ENCODE results near the gene SIRPA.

SIRPA gene

DNA sequence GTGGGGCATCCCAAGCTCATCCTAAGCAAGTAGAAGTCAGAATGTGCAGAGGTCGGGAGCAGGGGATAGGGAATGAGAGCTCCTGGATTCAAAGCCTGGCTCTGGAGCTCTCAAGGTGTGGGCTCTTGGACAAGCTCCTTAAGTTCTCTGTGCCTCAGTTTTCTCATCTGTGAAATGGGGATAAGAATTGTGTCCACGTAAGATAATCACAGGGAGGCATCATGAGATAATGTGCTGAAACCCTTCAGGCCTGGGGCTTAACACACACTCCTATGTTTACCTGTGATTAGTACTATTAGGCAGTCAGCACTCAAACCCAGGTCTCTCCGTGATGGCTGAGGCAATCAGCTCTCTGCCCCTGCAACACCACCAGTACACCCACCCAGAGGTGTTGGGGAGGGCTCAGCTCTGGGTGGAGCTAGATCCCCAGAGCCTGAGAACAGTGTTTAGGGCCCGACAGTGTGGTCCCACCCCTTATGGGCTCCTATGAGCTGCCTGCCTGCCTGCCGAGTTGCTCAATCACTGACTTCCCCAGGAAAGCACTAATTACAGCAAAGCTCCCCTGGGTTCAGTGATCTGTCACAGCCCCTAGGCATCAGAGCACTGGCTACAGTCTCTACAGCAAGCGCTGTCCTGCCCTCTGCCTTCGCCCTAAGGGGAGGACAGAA is 6.3 kb upstream of the SIRPA start:
- DNase-seq (ENCODE audit: low spot score), result no peak

DNA sequence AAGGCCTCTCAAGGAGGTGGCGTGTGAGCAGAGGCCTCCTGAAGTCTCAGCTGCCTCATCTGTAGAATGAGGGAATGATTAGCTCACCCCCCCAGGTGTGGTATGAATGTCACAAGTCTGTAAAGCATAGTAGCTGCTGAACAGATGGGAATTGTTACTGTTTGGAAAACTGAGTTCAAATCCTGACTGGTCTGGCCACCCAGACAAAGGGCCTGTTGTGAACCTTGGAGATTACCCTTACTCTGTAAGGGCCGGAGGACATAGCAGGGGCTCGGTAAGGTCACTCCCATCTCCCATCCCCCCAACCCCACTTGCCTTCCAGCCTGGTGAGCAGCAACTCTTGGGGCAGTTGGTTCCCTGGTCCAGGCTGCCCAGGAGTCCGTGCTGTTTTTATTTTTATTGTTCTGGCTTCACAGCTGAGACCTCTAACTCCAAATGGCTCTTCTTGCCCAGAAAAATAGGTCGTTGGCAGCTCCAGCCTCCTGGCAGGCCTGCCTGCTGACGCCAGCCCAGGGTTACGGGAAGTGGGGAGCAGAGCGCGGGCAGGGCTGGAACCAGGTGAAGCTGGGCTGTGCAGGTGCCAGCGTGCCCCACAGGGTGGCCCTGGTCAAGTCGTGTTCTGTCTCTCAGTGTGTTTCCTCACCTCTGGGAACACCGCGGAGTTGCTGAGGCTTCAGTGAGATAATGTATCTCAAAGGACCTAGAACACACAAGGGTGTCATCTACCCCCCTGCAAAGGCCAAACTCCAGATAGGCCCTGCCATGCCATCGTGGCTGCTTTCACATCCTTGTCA is 4.5 kb upstream of the SIRPA start:
- peak; percentile 79 for DNase-seq (ENCODE audit: low spot score)

DNA sequence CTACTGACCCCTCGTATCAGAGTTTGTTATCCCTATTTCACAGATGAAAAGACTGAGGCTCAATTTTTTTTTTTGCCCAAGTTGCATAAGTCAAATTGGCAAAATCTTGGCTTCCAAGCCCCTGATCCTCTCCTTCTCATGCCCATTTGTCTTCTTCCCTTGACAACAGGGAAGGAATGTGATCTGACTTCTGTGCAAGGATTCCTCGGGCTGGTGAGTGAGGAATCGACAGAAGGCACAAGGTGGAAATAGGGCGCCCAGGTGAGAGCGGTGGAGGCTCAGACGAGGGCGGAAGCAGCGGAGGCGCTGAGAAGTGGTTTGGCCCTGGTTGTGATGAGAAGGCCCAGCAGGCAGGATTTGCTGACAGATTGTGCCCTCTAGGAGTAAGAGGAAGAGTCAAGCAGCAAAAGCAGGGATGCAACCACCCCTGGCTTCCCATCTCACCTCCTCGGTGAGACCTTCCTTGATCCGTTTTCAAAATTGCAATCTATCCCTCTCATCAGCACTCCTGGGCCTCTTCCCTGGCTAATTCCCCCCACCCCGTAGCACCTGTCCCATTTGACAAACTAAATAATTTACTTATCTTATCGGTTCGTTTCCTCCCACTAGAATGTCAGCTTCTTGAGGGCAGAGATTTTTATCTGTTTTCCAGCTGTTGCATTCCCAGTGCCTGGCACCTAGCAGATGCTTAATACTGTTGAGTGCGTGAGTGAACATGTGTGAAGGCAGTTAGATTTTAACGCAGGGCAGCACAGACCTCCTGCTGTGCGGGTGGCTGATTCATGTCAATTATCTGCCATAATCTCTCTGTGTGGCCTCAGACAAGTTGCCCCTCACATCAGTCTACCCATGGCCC is 3.7 kb upstream of the SIRPA start:
- DNase-seq (ENCODE audit: low spot score), result no peak

DNA sequence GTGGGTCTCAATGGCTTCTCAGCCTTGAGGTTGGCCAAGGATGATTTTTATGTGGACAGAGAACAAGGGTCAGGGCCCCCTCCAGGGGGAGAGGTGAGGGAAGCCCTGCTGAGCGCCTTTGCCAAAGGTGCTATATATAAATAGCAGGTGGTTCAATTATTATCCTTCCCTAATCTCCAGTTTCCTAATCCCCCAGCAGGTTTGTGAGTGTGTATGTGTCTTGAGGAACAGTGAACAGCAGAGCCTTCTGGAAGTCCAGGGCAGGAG is 3.2 kb upstream of the SIRPA start:
- DNase-seq (ENCODE audit: low spot score), result no peak

DNA sequence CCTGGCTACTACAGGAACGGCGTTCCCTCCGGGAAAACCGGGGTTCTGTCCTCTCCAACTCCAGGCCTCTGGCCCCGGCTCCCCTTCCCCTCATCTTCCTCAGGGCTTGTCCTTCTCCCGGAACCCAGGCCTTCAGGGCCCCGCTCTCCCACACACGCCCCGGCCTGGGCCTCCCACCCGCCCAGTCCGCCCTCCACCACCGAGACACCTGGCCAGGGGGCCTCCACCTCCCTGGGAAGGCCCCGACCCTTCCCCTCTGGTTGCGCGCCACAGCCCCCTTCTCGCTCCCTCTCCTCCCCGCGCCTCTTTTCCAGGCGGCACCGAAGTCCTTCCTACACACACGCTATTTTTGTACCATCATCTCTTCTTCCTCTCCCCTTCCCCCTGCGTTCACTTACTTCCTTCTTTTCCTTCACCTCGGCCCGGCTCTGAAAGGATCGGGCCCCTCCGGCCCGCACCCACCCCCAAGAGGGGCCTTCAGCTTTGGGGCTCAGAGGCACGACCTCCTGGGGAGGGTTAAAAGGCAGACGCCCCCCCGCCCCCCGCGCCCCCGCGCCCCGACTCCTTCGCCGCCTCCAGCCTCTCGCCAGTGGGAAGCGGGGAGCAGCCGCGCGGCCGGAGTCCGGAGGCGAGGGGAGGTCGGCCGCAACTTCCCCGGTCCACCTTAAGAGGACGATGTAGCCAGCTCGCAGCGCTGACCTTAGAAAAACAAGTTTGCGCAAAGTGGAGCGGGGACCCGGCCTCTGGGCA is 1.3 kb upstream of the SIRPA start:
- no peak for DNase-seq (ENCODE audit: low spot score)

DNA sequence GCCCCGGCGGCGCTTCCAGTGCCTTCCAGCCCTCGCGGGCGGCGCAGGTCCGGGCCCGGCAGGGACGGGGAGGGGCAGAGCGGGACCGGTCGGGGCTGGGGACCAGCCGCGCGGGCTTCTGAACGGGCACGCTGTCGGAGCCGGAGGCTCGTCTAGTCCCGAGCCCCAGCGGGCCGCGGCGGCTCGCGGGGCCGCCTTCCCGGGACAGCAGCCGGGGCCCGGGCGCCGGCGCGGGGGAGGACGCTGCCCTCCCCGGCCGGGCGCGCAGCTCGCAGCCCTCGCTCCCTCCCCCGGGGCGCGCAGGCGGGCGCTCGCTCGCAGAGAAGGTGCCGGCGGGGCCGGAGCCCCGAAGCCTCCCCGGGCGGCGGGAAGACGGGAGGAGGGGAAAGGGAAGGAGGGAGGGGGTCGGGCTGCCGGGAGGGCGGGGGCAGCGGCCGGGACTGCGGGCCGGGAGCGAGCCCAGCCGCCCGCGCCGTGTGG is 696 bp upstream of the SIRPA start:
- DNase-seq (ENCODE audit: low spot score), result no peak

DNA sequence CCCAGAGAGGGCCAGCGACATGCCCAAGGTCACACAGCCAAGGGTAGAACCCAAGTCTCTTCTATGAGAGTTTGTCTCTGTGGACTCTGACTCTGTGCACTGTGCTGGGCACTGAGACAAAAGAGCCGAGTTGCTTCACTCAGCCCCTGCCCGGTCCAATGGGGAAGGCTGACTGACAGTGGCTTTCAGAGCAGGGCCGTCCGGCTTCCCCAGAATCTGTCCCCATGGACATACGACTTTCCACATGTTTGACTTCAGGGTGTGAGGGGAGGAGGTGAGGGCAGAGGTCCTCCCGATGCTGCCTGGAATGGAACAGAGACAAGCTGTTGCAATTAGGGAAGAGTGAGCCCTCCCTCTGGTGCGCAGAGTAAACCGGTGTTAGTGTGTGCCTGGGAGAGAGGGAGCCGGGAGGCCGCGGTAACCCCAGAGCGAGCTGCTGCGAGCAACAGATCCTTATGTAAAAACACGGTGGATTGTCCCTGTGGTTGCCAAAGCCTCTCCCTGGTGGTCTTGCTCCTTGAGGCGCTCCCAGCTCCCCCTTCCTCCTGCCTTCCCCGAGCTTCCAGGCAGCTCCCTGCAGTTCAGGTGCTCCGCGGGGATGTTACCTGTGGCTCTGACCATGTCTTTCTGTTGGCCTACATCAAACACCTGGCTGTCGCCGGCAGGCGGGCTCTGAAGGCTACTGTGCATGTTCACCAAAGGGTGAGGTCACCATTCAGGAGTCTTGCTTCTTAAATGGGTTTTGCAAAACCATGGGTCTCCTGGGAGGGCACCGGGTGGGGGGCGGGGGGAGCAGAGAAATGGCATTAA is 672 bp downstream of the SIRPA start:
- no peak for DNase-seq (ENCODE audit: low spot score)

DNA sequence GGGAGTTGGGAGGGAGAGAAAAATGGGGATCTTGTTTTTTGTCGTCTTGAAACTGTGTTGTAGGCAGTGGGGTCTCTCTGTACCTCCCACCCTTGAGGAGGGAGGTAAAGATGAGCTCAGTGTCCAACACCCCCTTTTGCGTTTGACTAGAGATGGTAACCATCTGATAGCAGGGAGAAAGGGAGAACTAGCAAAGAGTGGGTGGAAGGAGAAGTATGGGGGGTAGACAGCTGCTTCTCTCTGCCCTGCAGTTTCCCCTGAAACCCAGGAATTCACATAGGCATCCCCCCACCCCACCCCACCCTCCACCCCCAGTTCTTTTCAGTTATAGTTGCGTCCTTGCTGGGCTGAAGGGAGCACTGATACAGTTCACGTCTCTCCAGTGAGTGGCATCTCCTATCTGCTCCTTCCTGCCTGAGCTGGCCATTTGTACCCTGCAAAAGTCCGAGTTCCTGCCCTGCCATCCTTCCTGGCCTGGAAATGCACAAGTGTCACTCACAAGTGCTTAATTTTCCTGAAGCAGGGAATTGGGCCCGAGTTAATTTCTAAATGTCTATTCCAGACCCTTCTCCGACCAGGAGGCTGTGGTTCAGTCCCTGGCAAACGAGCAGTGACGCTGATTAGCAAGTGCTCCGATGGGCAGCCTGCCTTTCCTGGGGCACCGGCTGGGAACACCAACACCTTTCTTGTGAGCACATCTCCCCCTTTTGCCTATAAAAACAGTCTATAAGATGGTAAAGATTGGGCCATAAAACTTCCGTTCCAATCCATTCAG is 1.5 kb downstream of the SIRPA start:
- DNase-seq (ENCODE audit: low spot score), result no peak

DNA sequence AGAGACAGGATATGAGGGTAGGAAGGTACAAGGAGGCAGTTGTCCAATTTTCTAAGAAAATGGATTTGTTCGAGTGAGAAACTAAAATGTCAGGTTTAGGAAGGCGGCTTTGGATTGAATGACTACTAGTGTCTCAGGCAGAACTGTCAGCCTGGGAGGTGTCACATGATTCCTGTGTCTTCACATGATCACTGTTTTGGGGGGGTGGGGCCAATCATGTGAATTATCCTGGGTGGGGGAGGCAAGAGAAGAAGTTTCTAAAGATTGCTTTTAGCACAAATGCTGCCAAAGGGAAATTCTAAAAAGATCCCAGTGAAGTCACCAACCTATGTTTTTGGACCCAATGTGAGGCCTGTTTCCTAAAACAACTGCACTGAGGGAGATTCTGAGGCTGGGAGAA is 2.3 kb downstream of the SIRPA start:
- peak; percentile 96 for DNase-seq (ENCODE audit: low spot score)

DNA sequence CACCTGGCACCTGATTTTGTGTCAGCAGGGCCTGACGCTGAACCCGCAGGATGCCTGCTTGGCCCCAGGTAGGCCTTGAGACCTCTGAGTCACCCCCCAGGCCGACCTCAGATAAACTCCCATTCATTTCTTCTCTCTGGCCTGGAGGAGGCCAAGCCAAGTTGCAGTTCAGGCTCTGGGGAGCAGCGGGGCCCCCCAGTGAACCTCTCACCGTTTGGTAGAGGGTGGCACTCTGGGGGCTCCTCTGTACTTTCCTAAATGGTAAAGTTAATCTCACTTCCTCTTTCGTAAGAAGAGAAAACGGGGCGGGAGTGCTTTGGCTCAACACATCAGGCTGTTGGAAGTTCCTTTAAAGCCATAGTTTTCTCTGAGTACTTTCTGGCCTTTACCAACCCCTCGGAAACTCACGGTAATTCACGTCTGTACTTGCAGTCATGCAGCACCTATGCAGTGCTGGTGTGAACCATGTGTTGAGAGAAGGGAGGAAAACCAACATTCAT is 2.8 kb downstream of the SIRPA start:
- no peak for DNase-seq (ENCODE audit: low spot score)

DNA sequence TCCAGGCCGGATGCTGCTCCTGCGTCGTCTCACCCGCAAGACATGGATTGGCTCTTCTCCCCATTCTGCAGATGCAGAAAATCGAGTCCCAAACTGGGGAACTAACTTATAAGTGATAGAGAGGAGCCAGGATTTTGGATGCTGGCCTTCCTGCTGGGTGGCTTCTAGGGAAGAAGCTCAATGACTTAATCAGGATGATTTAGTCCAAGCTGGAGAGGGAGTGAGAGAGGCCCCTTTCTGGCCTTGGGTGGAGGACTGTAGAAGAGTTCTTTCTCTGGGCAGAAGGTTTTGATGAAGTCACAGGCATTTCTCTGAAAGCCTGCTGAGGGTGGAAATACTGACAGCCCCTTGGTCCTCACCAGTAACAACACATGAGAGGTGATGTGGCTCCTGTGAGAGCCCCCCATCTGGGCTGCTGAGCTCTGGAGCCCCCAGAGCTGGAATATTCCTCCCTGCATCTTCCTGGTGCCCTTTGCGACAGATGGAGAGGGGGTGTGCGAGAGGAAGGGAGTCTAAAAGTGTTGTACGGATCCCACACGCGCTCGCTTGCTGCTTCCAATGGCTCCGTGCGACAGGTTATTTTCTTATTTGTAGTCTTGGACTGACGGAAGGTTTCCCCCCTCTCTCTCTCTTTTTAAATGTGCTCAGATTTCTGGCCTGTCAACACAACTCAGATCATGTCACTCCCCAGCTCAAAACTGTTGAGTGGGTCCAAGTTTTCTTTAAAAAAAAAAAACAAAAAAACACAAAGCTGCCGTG is 3.5 kb downstream of the SIRPA start:
- DNase-seq (ENCODE audit: low spot score), result no peak

DNA sequence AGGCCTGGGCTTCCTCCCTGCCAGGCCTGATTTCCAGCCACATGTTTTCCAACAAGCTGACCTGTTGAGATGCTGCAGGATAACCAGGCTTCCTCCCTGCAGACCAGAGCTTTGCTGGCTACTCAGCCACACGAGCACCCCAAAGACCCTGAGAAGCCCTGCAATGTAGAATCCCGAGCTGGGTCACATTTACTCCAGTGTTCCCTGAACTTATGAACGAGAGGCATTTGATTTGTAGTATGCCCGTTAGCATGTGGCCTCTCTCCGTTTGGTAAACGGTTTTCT is 4.0 kb downstream of the SIRPA start:
- DNase-seq (ENCODE audit: low spot score), result no peak

DNA sequence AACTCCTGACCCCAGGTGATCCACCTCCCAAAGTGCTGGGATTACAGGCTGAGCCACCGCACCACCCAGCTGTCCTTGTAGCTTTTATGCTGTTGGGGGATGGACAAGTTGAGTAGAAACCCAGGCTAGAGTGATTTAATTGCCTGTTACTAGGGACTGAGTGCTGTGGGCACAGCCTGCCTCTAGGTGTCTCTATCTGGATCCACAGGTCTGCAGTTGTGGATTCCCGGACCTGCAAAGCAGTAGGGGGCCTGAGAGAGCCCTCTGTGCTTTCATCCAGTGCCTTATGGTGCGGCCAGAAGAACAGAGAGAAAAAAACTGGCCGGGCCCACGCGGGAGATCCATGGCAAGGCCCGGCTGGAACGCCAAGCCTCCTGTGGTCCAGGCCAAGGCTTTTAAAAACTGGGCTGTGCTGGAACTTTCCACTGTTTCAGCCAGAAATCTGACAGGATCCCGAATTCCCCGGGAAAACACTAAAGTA is 5.2 kb downstream of the SIRPA start:
- DNase-seq (ENCODE audit: low spot score), result peak; percentile 65

DNA sequence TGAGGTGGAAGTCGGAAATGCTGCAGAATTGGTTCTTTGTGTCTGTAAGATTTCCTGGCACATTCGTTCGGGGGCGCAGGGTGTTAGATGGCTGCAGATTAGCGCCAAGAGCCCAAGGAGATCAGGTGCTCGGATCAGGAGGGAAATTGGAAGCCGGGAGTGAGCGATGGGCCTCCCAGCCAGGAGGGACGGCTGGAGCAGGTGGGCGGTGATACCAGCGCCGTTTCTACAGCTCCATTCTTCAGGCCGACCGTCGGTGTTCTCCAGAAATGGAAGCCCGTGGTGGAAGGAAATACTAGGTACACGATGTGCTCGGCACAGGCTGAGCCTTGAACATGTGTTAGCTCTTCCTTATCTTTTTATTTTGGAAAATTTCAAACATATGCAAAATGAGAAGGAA is 6.5 kb downstream of the SIRPA start:
- DNase-seq (ENCODE audit: low spot score), result no peak

DNA sequence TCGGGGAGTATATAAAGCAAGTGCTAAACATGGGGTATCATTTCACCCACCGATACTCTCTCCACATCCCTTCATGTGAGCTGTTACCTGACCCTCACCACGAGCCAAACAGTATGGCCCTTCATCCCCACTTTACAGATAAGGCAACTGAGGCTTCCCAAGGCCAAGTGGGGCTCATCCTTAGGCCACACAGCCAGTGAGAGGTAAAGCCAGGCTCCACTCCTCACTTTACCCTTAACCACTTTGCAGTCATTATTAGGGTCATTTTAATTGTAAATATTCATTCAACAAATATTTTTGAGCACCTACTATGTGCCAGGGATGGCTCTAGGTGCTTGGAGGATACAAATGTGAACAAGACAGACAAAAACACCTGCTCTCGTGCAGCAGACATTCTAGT is 7.0 kb downstream of the SIRPA start:
- DNase-seq (ENCODE audit: low spot score), result no peak

DNA sequence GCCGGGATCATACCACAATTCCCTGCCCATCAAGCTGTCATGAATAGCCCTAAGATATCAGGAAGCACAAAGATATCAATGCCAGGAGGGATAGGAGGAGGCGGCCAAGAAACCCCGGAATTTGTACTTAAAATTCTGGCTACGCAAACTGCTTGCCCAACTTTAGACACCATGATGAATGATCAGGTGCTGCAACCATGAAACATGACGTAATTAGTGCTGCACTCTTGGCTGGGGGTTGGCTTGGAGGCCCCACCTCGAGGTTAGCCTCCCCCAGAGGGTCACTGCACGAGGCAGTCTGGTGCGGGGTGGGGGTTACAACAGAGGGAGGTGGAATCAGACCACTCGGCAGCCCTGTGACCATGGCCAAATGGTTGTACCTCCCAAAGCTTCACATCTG is 8.9 kb downstream of the SIRPA start:
- no peak for DNase-seq (ENCODE audit: low spot score)

DNA sequence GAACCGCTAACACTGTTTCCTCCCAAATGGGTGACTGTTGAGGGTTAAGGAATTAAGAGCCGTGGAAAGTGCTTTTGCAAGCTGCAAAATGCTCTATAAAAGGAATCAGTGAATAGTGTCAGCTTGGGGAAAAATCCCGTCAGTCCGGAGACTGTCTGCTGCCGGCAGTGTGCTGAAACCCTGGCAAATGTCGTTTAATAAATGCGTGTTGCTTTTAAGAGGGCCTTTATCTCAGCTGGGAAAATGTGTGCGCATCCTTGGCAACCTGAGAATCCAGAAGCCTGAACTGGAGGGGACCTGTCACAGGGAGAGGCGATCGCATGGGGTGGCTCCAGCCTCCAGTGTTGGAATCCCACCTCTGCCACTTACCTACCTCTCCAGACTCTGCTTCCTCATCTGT is 9.8 kb downstream of the SIRPA start:
- DNase-seq (ENCODE audit: low spot score), result no peak

DNA sequence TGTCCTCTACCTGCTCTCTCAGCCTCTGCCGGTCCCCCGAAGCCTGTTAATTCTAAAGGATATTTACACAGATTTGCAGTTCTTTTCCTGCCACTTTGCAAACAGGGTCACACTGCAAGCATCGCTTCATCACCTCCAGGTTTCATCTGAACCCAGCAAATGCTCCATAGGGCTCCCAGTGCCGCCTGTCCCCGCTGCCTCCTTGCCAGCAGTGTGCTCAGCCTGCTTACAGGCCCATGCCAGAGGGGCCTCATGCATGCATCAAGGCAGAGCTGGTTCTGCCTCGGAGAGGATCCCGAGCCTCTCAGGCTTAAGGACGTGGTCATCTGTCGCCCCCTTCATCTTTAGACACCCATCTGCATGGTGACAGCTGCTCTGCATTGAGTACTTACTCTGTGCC is 10.5 kb downstream of the SIRPA start:
- no peak for DNase-seq (ENCODE audit: low spot score)

DNA sequence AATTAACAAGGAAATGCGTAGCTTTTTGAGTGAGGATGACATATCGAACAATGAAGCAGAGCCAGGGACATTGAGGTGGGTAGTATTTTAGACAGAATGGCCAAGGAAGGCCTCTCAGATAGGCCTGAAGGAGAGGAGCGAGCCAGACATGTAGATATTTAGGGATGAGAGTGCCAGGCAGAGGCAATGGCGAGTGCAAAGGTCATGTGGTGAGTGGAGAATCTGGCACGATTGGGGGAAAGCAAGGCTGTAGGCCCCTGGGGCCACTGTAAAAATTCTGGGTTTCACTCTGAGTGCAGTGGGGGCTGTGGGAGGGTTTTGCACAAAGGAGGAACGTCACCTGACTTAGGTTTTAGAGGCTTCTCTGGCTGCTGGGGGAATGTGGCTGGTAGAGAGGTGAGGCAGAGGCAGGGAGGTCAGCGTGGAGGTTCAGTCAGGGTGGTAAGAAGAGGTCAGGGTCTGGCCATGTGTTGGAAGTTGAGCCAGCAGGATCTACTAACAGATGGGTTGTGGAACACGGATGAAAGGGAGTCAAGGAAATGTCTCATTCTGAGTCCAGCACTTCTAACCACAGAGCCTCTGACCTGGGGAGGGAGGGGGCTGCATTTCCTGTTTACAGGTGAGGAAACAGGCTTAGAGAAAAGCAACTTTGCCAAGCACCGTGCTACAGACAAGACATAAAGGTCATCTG is 11.3 kb downstream of the SIRPA start:
- DNase-seq (ENCODE audit: low spot score), result no peak
